Hepatocyte (in vitro differentiated cells): ENCODE measurements around the gene CASTOR1. TPM values are rescaled to one million over a fixed set of nuclear protein-coding genes. Genes with fewer than 3 reads are reported as not detected.

Experiments used
- DNase-seq: peaks from one replicate; pipeline ENCODE4 v3.0.0-alpha.2; 2016; ENCODE audit warnings: low spot score
- H2AFZ ChIP-seq: fragments of 200-600 bp; sonication (generic); 2 replicates; pipeline ENCODE4 v1.6.0; 2016; ENCODE audit warnings: antibody characterized with exemption, mild to moderate bottlenecking
- H3K27ac ChIP-seq: fragments of 200-600 bp; sonication (generic); 2 replicates; pipeline ENCODE4 v1.5.1; 2016; ENCODE audit warnings: mild to moderate bottlenecking
- H3K27me3 ChIP-seq: fragments of 200-600 bp; sonication (generic); 2 replicates; pipeline ENCODE4 v1.6.1; 2016
- H3K36me3 ChIP-seq: fragments of 200-600 bp; sonication (generic); replicated peaks from 2 replicates; pipeline ENCODE4 v1.5.1; 2016; ENCODE audit warnings: low read depth; ENCODE audit not compliant: insufficient read depth
- H3K4me1 ChIP-seq: fragments of 200-600 bp; sonication (generic); 2 replicates; pipeline ENCODE4 v1.5.1; 2016; ENCODE audit warnings: mild to moderate bottlenecking, moderate library complexity; ENCODE audit not compliant: insufficient read depth
- H3K4me2 ChIP-seq: fragments of 200-600 bp; sonication (generic); 2 replicates; pipeline ENCODE4 v1.6.0; 2016
- H3K4me3 ChIP-seq: fragments of 200-600 bp; sonication (generic); 2 replicates; pipeline ENCODE4 v1.5.1; 2016; ENCODE audit warnings: mild to moderate bottlenecking
- H3K79me2 ChIP-seq: fragments of 200-600 bp; sonication (generic); 2 replicates; pipeline ENCODE4 v1.6.0; 2017; ENCODE audit warnings: mild to moderate bottlenecking
- H3K9me2 ChIP-seq: fragments of 200-600 bp; sonication (generic); replicated peaks from 2 replicates; pipeline ENCODE4 v1.6.0; 2017; ENCODE audit warnings: mild to moderate bottlenecking; ENCODE audit not compliant: insufficient read depth
- H3K9me3 ChIP-seq: fragments of 200-600 bp; sonication (generic); 2 replicates; pipeline ENCODE4 v1.5.1; 2016; ENCODE audit warnings: low read depth, mild to moderate bottlenecking
- H4K20me1 ChIP-seq: fragments of 200-600 bp; sonication (generic); 2 replicates; pipeline ENCODE4 v1.6.0; 2016; ENCODE audit warnings: mild to moderate bottlenecking; ENCODE audit not compliant: insufficient read depth, poor library complexity, severe bottlenecking
- CTCF ChIP-seq: fragments of 200-600 bp; sonication (generic); IDR thresholded peaks from 2 replicates; pipeline ENCODE4 v1.5.1; 2016; ENCODE audit warnings: antibody characterized with exemption, mild to moderate bottlenecking; ENCODE audit not compliant: poor library complexity
- EZH2 ChIP-seq: fragments of 200-600 bp; sonication (generic); IDR thresholded peaks from 2 replicates; pipeline ENCODE4 v1.6.1; 2016; ENCODE audit warnings: antibody characterized with exemption, mild to moderate bottlenecking, borderline replicate concordance
- EZH2phosphoT487 ChIP-seq: fragments of 200-600 bp; sonication (generic); IDR thresholded peaks from one replicate; pipeline ENCODE4 v1.6.1; 2018; ENCODE audit warnings: antibody characterized with exemption, mild to moderate bottlenecking, low read depth, moderate library complexity; ENCODE audit not compliant: unreplicated experiment, severe bottlenecking
- WGBS: methylation state at CpG from one replicate; pipeline ENCODE4 v1.1.6; 2016; ENCODE audit warnings: low lambda C conversion rate; ENCODE audit errors: missing lambda C conversion rate; 5-methylcytosine and 5-hydroxymethylcytosine counted together
- polyA plus RNA-seq: library from polyadenylated mRNA; unstranded; fragments of >200 nt; fragmentation: Nextera tagmentation; extraction: Ambion mirVana; gene quantifications from 2 replicates; pipeline ENCODE4 v1.2.1, GENCODE V29; 2016
- total RNA-seq: library from RNA; depleted of rRNA; stranded (reverse); fragments of >200 nt; gene quantifications from 2 replicates; pipeline ENCODE4 v1.2.3, GENCODE V29; 2014

CASTOR1 gene
- total and polyA plus RNA-seq, 2 experiments from 2014 or later, result 30.9 to 53.5 TPM

DNA sequence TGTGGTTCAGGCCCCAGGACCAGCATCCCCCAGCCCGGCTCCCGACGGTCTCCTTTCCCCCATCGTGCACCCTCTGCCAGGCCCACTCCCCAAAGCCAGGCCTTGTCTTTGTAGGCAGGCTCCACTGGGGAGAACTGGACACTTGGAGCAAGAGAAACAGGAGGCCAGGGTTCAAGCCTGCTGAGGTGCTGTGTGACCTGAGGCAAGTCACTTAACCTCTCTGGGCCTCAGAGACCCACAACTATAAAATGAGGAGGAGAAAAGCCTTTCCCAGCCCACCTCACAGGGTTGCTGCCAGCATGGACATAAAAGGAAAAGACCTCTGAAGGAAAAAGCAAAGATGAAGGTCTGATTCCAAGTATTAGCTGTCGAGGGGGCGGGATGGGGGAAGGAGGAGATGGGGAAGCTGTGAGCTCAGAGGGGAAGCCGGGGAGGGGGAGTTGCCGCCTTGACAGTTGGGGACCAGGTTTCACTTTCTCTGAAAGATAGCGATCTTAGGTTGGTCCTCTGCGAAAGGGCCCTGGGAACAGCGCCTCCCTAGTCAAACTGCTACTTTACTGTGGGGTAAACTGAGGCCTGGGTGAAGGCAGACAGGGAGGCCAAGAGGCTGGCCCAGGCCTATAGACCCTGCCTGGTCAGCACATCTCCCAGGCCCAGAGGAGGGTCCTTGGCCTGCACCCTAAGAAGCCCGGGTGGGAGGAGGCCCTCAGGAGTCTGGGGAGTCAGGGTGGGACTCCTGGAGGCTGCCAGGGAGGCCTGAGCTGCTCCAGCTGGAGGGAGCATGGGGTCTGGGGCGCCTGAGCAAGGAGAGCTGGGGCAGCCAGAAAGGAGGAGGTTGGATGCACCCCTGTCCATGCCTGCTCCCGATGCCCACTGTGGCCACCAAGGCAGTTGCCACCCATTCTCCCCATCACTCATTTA lies 21.7 kb downstream of the CASTOR1 start:
- H3K4me3 ChIP-seq, result no peak overlapping the region
- 89% methylated on average over 12 of the region's 14 CpGs for WGBS
- no peak for DNase-seq
- H3K4me2 ChIP-seq, result no peak overlapping the region
- H3K4me1 ChIP-seq, result no peaks in the 10 kb centered on the region
- H2AFZ ChIP-seq, result no peak overlapping the region
- H3K27ac ChIP-seq, result no peak overlapping the region
- H3K9me3 ChIP-seq, result no peaks in the 10 kb centered on the region
- H3K79me2 ChIP-seq, result no peaks in the 10 kb centered on the region
- H3K36me3 ChIP-seq, result no peaks in the 10 kb centered on the region
- TF ChIP-seq EZH2, result no peak
- no peak for TF ChIP-seq CTCF
- H4K20me1 ChIP-seq, result no peaks in the 10 kb centered on the region
- H3K27me3 ChIP-seq, result no peaks in the 10 kb centered on the region
- H3K9me2 ChIP-seq, result no peaks in the 10 kb centered on the region

GRCh38 chr22:30266445-30267381 lies 22.6 kb downstream of the CASTOR1 start, which contains the start of gene OSM:
Gene OSM (minus strand): TSS chr22:30266851. CDS start chr22:30266799, 52 bp downstream.
- Histone ChIP-seq H3K9me2 (no peaks in the 10 kb centered on the region), H3K79me2 (no peaks in the 10 kb centered on the region), H2AFZ (no peak within 1 kb of the TSS), H3K27me3 (no peaks in the 10 kb centered on the region), H3K4me2 (no peak within 1 kb of the TSS), H3K9me3 (no peaks in the 10 kb centered on the region), H4K20me1 (no peaks in the 10 kb centered on the region), H3K4me1 (no peaks in the 10 kb centered on the region), H3K4me3 (no peak within 1 kb of the TSS), H3K27ac (no peak within 1 kb of the TSS), H3K36me3 (no peaks in the 10 kb centered on the region)
- no peak for DNase-seq
- WGBS, result 94% methylated on average over 26 of the region's 35 CpGs
- TF ChIP-seq CTCF, result no peak
- no peak for TF ChIP-seq EZH2phosphoT487
- no peak for TF ChIP-seq EZH2

DNA sequence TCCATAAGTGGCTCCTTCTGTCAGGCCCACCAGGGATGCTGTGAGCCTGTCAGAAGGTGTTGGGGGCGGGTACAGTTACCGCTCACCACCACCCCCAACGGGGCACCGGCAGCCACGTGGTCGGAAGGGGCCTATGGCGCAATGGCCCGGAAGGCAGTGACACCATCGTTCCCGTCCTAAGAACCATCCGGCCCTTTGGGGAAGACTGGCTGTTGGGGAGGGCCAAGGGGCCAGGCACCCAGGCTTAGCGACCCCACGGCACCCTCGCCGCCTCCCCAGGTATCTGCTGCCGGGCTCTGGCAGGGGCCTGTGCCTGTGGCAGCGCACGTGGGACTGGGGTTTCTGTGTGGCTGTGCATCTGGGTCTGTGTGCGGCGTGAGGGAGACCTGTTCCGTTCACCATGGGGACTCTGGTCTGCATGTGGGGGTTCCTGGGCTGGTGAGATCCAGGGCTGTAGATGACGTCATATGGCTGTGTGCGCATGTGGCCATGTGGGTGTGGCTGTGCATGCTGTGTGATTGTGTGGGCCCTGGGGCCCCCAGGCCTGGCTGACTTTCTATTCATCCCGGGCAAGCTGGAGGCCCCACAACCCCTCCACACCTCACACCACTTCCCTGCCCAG lies 23.4 kb downstream of the CASTOR1 start:
- no peaks in the 10 kb centered on the region for H3K27me3 ChIP-seq

More for the DNA sequence above, 23.4 kb downstream of the CASTOR1 start:
- Histone ChIP-seq H3K9me2 (no peaks in the 10 kb centered on the region), H3K4me3 (no peak overlapping the region), H2AFZ (no peak overlapping the region), H3K9me3 (no peaks in the 10 kb centered on the region), H3K79me2 (no peaks in the 10 kb centered on the region), H3K4me1 (no peaks in the 10 kb centered on the region), H3K4me2 (no peak overlapping the region), H3K27ac (no peak overlapping the region), H3K36me3 (no peaks in the 10 kb centered on the region), H4K20me1 (no peaks in the 10 kb centered on the region)
- 85% methylated on average over 24 of the region's 24 CpGs for WGBS
- no peak for DNase-seq
- TF ChIP-seq EZH2phosphoT487 (no peak), EZH2 (no peak), CTCF (no peak)
